ENCODE measurements around the gene ARAP3. TPM values are rescaled to one million over a fixed set of nuclear protein-coding genes. Genes with fewer than 3 reads are reported as not detected.

Gene ARAP3
- total and polyA plus RNA-seq, 2 donors (not counting 3 experiments of a cell fraction or from before 2014, with no cell fraction given): 60.6 to 136 TPM

DNA sequence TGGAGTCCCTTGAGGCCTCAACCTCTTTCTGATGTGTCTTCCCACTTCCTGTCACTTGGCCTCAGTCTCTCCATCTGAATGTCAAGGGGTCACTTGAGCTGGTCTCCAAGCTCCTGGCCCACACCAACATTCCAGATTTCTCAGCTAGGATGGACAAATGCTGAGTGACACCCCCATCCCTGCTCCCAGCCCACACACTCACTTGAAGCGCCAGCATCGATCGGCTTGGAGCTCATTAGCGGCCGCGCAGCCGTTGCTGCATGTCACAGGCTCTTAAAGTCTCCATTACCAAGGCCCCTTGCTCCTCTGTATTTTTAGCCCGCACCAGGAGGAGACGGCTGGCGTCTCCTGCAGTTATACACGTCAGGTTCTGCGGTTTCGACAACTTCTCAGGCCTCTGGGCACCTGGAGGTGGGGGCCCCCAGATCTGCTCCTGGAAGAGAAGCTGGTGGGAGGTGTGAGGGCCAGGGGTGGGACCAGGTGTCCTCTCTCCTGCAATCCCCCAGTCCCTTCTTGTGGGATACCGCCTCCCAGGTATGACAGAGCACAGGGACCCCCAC lies 33.4 kb upstream of the ARAP3 start:
- Histone ChIP-seq H3K9me1 (replicated peaks; ENCODE audit: control insufficient read depth, extremely low read depth, insufficient read depth, low read length) (no peaks in the 10 kb centered on the region), H3K27me3 (ENCODE audit: control insufficient read depth in 2 of 2, insufficient read depth in 2 of 2, low read length in 2 of 2) (peaks cover 2 to 4% of the 10 kb centered on the region in 2 experiments), H3K9me3 (replicated peaks; ENCODE audit: control insufficient read depth, insufficient read depth, low read length) (no peaks in the 10 kb centered on the region), H3K79me2 (ENCODE audit: control insufficient read depth, insufficient read depth, low read length) (no peaks in the 10 kb centered on the region), H3K27ac (ENCODE audit: insufficient read depth, low read depth, low read length) (no peak overlapping the region), H2AFZ (ENCODE audit: low read depth, low read length) (no peak overlapping the region), H4K20me1 (replicated peaks; ENCODE audit: control insufficient read depth, extremely low read depth, insufficient read depth, low read length) (no peaks in the 10 kb centered on the region), H3K36me3 (ENCODE audit: control insufficient read depth in 2 of 2, extremely low read depth in 1 of 2, insufficient read depth in 2 of 2, low read length in 2 of 2) (no peaks in the 10 kb centered on the region), H3K4me1 (ENCODE audit: control insufficient read depth, extremely low read depth, insufficient read depth, low read length) (peaks cover 9% of the 10 kb centered on the region), H3K9ac (replicated peaks; ENCODE audit: extremely low read depth, insufficient read depth, low read length) (no peak overlapping the region), H3K4me3 (replicated peaks in 1 of 3; ENCODE audit: insufficient read depth in 1 of 3, low read depth in 1 of 3, low read length in 3 of 3) (no peak overlapping the region), H3K4me2 (ENCODE audit: insufficient read depth, low read length) (no peak overlapping the region)
- BruUV-seq (replicated peaks): no TSS peak
- intact Hi-C loops (cut with micrococcal nuclease) (no loop called here), dilution Hi-C loops (cut with MboI; ENCODE audit: extremely low pct_ligation_motif_present, low sequenced_read_pairs) (no loop called here)
- POLR2A ChIA-PET: no interaction called here
- FAIRE-seq: no peak
- CTCF ChIA-PET: no interaction called here
- no peak for TF ChIP-seq JUN (IDR thresholded peaks at IDR 0.05; ENCODE audit: borderline replicate concordance, insufficient read depth, insufficient read length, low read depth)
- no peak for DNase-seq (ENCODE audit: low read depth, low spot score)

DNA sequence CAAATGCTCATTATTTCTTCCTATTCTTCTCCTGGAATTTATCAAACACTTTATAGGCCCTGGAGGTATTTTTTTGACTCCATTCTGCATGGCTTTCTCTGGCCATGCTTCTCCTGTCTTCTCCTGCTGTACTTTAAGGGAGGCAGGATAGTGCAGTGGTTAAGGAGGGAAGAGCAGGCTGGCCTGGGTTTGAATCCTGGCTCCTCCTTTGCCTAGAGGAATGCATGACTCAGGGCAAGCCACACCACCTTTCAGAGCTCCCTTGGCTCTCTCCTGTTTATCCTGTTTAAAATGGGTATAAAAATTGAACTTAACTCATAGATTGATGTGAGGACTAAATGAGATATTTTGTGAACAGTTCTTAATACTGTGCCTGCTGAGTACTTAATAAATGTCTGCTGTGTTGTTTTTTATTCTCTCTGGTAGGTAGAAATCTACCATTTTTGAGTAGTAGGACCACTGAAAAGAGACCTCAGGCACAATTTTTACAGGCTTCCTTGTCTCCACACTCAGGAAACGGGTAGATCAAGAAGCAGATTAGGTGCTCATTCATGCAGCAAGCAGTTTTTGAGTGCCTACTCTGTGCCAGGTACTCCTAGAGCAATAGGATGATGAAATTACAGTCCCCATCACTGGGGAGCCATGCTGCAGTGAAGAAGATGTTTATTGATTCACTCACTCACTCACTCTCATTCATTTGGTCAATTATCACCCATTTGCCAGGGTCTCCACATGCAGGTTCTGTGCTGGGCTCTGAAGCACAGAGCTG lies 32.7 kb upstream of the ARAP3 start:
- Histone ChIP-seq H3K27ac (ENCODE audit: insufficient read depth, low read depth, low read length) (no peak overlapping the region), H3K9me1 (replicated peaks; ENCODE audit: control insufficient read depth, extremely low read depth, insufficient read depth, low read length) (no peaks in the 10 kb centered on the region), H3K4me2 (ENCODE audit: insufficient read depth, low read length) (no peak overlapping the region), H4K20me1 (replicated peaks; ENCODE audit: control insufficient read depth, extremely low read depth, insufficient read depth, low read length) (no peaks in the 10 kb centered on the region), H3K4me1 (ENCODE audit: control insufficient read depth, extremely low read depth, insufficient read depth, low read length) (peaks cover 9% of the 10 kb centered on the region), H3K27me3 (ENCODE audit: control insufficient read depth in 2 of 2, insufficient read depth in 2 of 2, low read length in 2 of 2) (peaks cover 4 to 5% of the 10 kb centered on the region in 2 experiments), H3K9me3 (replicated peaks; ENCODE audit: control insufficient read depth, insufficient read depth, low read length) (no peaks in the 10 kb centered on the region), H3K9ac (replicated peaks; ENCODE audit: extremely low read depth, insufficient read depth, low read length) (no peak overlapping the region), H3K36me3 (ENCODE audit: control insufficient read depth in 2 of 2, extremely low read depth in 1 of 2, insufficient read depth in 2 of 2, low read length in 2 of 2) (no peaks in the 10 kb centered on the region), H3K4me3 (replicated peaks in 1 of 3; ENCODE audit: insufficient read depth in 1 of 3, low read depth in 1 of 3, low read length in 3 of 3) (no peak overlapping the region), H2AFZ (ENCODE audit: low read depth, low read length) (no peak overlapping the region), H3K79me2 (ENCODE audit: control insufficient read depth, insufficient read depth, low read length) (no peaks in the 10 kb centered on the region)
- dilution Hi-C loops (cut with MboI; ENCODE audit: extremely low pct_ligation_motif_present, low sequenced_read_pairs) (no loop called here), intact Hi-C loops (cut with micrococcal nuclease) (no loop called here)
- ChIA-PET CTCF (interaction anchor here (1.0 to 1.4 kb wide), 3 partner anchors 164 to 246 kb away, joined by 3 to 6 read pairs (median 4); partner anchors contain the start of gene PCDH1), POLR2A (no interaction called here)
- TF ChIP-seq JUN (IDR thresholded peaks at IDR 0.05; ENCODE audit: borderline replicate concordance, insufficient read depth, insufficient read length, low read depth): no peak
- TF ChIP-seq GATA2 (IDR thresholded peaks at IDR 0.05; ENCODE audit: insufficient read depth, insufficient read length, low read depth, low read length): peak; percentile 24
- DNase-seq (ENCODE audit: low read depth, low spot score) (no peak), FAIRE-seq (no peak)
- no TSS peak for BruUV-seq (replicated peaks)

Data from endothelial cell of umbilical vein (primary cell).